Measurements from ENCODE around the gene KCNH4.
"Not testable (repeated sequence)": the region's sequence is repeated elsewhere in the genome, so short reads cannot be mapped to it uniquely, and the experiment has no call there.

KCNH4 gene

GRCh38 chr17:42178817-42179216 is 2.1 kb downstream of the KCNH4 start:
- no peak for DNase-seq

GRCh38 chr17:42177684-42178083 is 3.3 kb downstream of the KCNH4 start:
- no peak for DNase-seq

- DNase-seq, result no peak
Observed at GRCh38 chr17:42174126-42174783, 6.7 kb downstream of the KCNH4 start.

- DNase-seq, result no peak
Observed at GRCh38 chr17:42171831-42172230, 9.1 kb downstream of the KCNH4 start.

- DNase-seq, result no peak
Observed at GRCh38 chr17:42169351-42169750, 11.6 kb downstream of the KCNH4 start.

- DNase-seq, result no peak
Observed at GRCh38 chr17:42167807-42168206, 13.1 kb downstream of the KCNH4 start.

GRCh38 chr17:42166196-42166763 is 14.7 kb downstream of the KCNH4 start:
- no peak for DNase-seq

GRCh38 chr17:42165751-42166150 is 15.2 kb downstream of the KCNH4 start:
- no peak for DNase-seq

GRCh38 chr17:42163696-42164407 is 17.1 kb downstream of the KCNH4 start:
- DNase-seq, result no peak

GRCh38 chr17:42163113-42163512 is 17.8 kb downstream of the KCNH4 start:
- DNase-seq, result no peak

- no peak for DNase-seq
Observed at GRCh38 chr17:42160531-42160910, 20.4 kb downstream of the KCNH4 start.

- DNase-seq, result no peak
Observed at GRCh38 chr17:42159796-42160530, 21.0 kb downstream of the KCNH4 start.

GRCh38 chr17:42155614-42156045 is 25.3 kb downstream of the KCNH4 start:
- DNase-seq, result no peak

GRCh38 chr17:42153919-42154742 is 26.8 kb downstream of the KCNH4 start:
- DNase-seq, result peak; percentile 22

- no peak for DNase-seq
Observed at GRCh38 chr17:42146911-42147607, 33.9 kb downstream of the KCNH4 start.

GRCh38 chr17:42143138-42143537 is 37.8 kb downstream of the KCNH4 start:
- not testable (repeated sequence) for DNase-seq

- peak; percentile 90 for DNase-seq
Observed at GRCh38 chr17:42142371-42142896, 38.5 kb downstream of the KCNH4 start.

- no peak for DNase-seq
Observed at GRCh38 chr17:42141382-42141781, 39.6 kb downstream of the KCNH4 start.

GRCh38 chr17:42140690-42141089 is 40.3 kb downstream of the KCNH4 start:
- not testable (repeated sequence) for DNase-seq

- no peak for DNase-seq
Observed at GRCh38 chr17:42138749-42139492, 42.0 kb downstream of the KCNH4 start.

- DNase-seq, result no peak
Observed at GRCh38 chr17:42136654-42137051, 44.3 kb downstream of the KCNH4 start.

Measured in fibroblast of skin of scalp (primary cell).